HEK293 (cell line): ENCODE data around the gene TANGO6.

ENCODE experiments used
- BCL11B ChIP-seq: fragments of 450-650 bp; formaldehyde crosslinking; IDR thresholded peaks from 2 replicates; pipeline ENCODE4 v1.5.1; 2016; ENCODE audit warnings: low read depth, missing biosample characterization, missing genetic modification characterization
- CTCF ChIP-seq: fragments of 450-650 bp; formaldehyde crosslinking; IDR thresholded peaks from 2 replicates; pipeline ENCODE4 v1.5.1; 2016; ENCODE audit warnings: missing biosample characterization, missing genetic modification characterization
- MYNN ChIP-seq: fragments of 450-650 bp; formaldehyde crosslinking; IDR thresholded peaks from 2 replicates; pipeline ENCODE4 v1.5.1; 2016; ENCODE audit warnings: missing biosample characterization, missing genetic modification characterization, borderline replicate concordance
- SCRT1 ChIP-seq: fragments of 450-650 bp; formaldehyde crosslinking; IDR thresholded peaks from 2 replicates; pipeline ENCODE4 v1.5.1; 2016; ENCODE audit warnings: missing biosample characterization, missing genetic modification characterization, borderline replicate concordance
- SP7 ChIP-seq: fragments of 450-650 bp; formaldehyde crosslinking; IDR thresholded peaks from 2 replicates; pipeline ENCODE4 v1.5.1; 2016; ENCODE audit warnings: missing biosample characterization, missing genetic modification characterization
- ZNF19 ChIP-seq: fragments of 450-650 bp; formaldehyde crosslinking; IDR thresholded peaks from 2 replicates; pipeline ENCODE4; 2016; ENCODE audit warnings: missing biosample characterization, missing genetic modification characterization, low read depth
- ZNF266 ChIP-seq: fragments of 450-650 bp; formaldehyde crosslinking; IDR thresholded peaks from 2 replicates; pipeline ENCODE4 v1.5.1; 2016; ENCODE audit warnings: missing biosample characterization, missing genetic modification characterization, low read depth
- ZNF416 ChIP-seq: fragments of 450-650 bp; formaldehyde crosslinking; IDR thresholded peaks from 2 replicates; pipeline ENCODE4 v1.5.1; 2016; ENCODE audit warnings: missing biosample characterization, missing genetic modification characterization
- ZNF518A ChIP-seq: fragments of 450-650 bp; formaldehyde crosslinking; conservative IDR thresholded peaks from 2 replicates; pipeline ENCODE4 v1.5.1; 2016; ENCODE audit warnings: low read depth, missing biosample characterization, missing genetic modification characterization
- ZNF544 ChIP-seq: fragments of 450-650 bp; formaldehyde crosslinking; IDR thresholded peaks from 2 replicates; pipeline ENCODE4 v1.5.0; 2017; ENCODE audit warnings: missing biosample characterization, missing genetic modification characterization
- ZNF654 ChIP-seq: fragments of 450-650 bp; formaldehyde crosslinking; IDR thresholded peaks from 2 replicates; pipeline ENCODE4 v1.5.1; 2016; ENCODE audit warnings: low read depth, missing biosample characterization, missing genetic modification characterization
- ZNF707 ChIP-seq: fragments of 450-650 bp; formaldehyde crosslinking; IDR thresholded peaks from 2 replicates; pipeline ENCODE4 v1.5.1; 2016; ENCODE audit warnings: missing biosample characterization, missing genetic modification characterization
- TF ChIP-seq, protein P1 (sequence below): fragments of 450-650 bp; formaldehyde crosslinking; IDR thresholded peaks from 2 replicates; pipeline ENCODE4 v1.5.1; 2016; ENCODE audit warnings: missing biosample characterization, missing genetic modification characterization
- TF ChIP-seq, protein P2 (sequence below): fragments of 450-650 bp; formaldehyde crosslinking; IDR thresholded peaks from 2 replicates; pipeline ENCODE4 v1.5.1; 2017; ENCODE audit warnings: missing biosample characterization, missing genetic modification characterization
- TF ChIP-seq, protein P3 (sequence below): sonication (generic); formaldehyde crosslinking; IDR thresholded peaks from 2 replicates; pipeline ENCODE4 v1.8.1; 2022; ENCODE audit warnings: mild to moderate bottlenecking, moderate library complexity, missing genetic modification reagents

Gene TANGO6

GRCh38 chr16:69106491-69107315, 263.4 kb downstream of the TANGO6 start (continued):
- peak; percentile 38; the same call in 1 of the 2 replicates for TF ChIP-seq CTCF
- TF ChIP-seq, protein P1, sequence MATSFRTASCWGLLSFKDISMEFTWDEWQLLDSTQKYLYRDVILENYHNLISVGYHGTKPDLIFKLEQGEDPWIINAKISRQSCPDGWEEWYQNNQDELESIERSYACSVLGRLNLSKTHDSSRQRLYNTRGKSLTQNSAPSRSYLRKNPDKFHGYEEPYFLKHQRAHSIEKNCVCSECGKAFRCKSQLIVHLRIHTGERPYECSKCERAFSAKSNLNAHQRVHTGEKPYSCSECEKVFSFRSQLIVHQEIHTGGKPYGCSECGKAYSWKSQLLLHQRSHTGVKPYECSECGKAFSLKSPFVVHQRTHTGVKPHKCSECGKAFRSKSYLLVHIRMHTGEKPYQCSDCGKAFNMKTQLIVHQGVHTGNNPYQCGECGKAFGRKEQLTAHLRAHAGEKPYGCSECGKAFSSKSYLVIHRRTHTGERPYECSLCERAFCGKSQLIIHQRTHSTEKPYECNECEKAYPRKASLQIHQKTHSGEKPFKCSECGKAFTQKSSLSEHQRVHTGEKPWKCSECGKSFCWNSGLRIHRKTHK: no peak
- no peak for TF ChIP-seq ZNF266 (tag by site-specific recombination)
- TF ChIP-seq ZNF518A (tag by site-specific recombination): no peak
- no peak for TF ChIP-seq BCL11B (tag by site-specific recombination)
- no peak for TF ChIP-seq ZNF19 (tag by site-specific recombination)
- TF ChIP-seq ZNF707 (tag by site-specific recombination): no peak
- TF ChIP-seq ZNF544 (tag by site-specific recombination): no peak
- TF ChIP-seq SCRT1 (tag by site-specific recombination): no peak
- TF ChIP-seq ZNF654 (tag by site-specific recombination): no peak
- TF ChIP-seq SP7 (tag by site-specific recombination): no peak
- TF ChIP-seq, protein P2, sequence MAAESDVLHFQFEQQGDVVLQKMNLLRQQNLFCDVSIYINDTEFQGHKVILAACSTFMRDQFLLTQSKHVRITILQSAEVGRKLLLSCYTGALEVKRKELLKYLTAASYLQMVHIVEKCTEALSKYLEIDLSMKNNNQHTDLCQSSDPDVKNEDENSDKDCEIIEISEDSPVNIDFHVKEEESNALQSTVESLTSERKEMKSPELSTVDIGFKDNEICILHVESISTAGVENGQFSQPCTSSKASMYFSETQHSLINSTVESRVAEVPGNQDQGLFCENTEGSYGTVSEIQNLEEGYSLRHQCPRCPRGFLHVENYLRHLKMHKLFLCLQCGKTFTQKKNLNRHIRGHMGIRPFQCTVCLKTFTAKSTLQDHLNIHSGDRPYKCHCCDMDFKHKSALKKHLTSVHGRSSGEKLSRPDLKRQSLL (tag by site-specific recombination): no peak
- no peak for TF ChIP-seq ZNF416
- TF ChIP-seq MYNN (tag by site-specific recombination): no peak
- TF ChIP-seq, protein P3, sequence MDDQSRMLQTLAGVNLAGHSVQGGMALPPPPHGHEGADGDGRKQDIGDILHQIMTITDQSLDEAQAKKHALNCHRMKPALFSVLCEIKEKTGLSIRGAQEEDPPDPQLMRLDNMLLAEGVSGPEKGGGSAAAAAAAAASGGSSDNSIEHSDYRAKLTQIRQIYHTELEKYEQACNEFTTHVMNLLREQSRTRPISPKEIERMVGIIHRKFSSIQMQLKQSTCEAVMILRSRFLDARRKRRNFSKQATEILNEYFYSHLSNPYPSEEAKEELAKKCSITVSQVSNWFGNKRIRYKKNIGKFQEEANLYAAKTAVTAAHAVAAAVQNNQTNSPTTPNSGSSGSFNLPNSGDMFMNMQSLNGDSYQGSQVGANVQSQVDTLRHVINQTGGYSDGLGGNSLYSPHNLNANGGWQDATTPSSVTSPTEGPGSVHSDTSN (CRISPR knock-in tag): no peak
- TF ChIP-seq, all 188 proteins: peak for 15
